GM18511 (cell line): ENCODE data around the gene LHX4.

Experiments
- ATAC-seq: cut with Tn5 transposase; IDR thresholded peaks from one replicate; pipeline ENCODE4 v1.9.1; 2021; ENCODE audit warnings: mild to moderate bottlenecking, moderate library complexity; ENCODE audit not compliant: unreplicated experiment

The LHX4 gene

GRCh38 chr1:180270530-180271271 lies 40.6 kb downstream of the LHX4 start:
- no peak for ATAC-seq

GRCh38 chr1:180271272-180272255 lies 41.5 kb downstream of the LHX4 start:
- ATAC-seq: no peak

- ATAC-seq: no peak
Observed at GRCh38 chr1:180272395-180272794, 42.3 kb downstream of the LHX4 start.

- no peak for ATAC-seq
Observed at GRCh38 chr1:180273066-180273465, 43.0 kb downstream of the LHX4 start.

- no peak for ATAC-seq
Observed at GRCh38 chr1:180274221-180274620, 44.2 kb downstream of the LHX4 start.

GRCh38 chr1:180275726-180276125 lies 45.7 kb downstream of the LHX4 start:
- ATAC-seq: no peak

- ATAC-seq: no peak
Observed at GRCh38 chr1:180277476-180278193, 47.6 kb downstream of the LHX4 start.

- no peak for ATAC-seq
Observed at GRCh38 chr1:180278194-180278515, 48.1 kb downstream of the LHX4 start.

GRCh38 chr1:180278596-180279395 lies 48.7 kb downstream of the LHX4 start:
- ATAC-seq: no peak

GRCh38 chr1:180279651-180280050 lies 49.6 kb downstream of the LHX4 start:
- no peak for ATAC-seq

- ATAC-seq: peak; percentile 49
Observed at GRCh38 chr1:180280617-180281016, 50.6 kb downstream of the LHX4 start.

- ATAC-seq: no peak
Observed at GRCh38 chr1:180281490-180281889, 51.4 kb downstream of the LHX4 start.

GRCh38 chr1:180282401-180283044 lies 52.5 kb downstream of the LHX4 start:
- ATAC-seq: no peak

- no peak for ATAC-seq
Observed at GRCh38 chr1:180283098-180283497, 53.0 kb downstream of the LHX4 start.

- no peak for ATAC-seq
Observed at GRCh38 chr1:180286417-180286816, 56.4 kb downstream of the LHX4 start.

GRCh38 chr1:180287988-180288705 lies 58.1 kb downstream of the LHX4 start:
- no peak for ATAC-seq

- ATAC-seq: no peak
Observed at GRCh38 chr1:180288940-180289339, 58.9 kb downstream of the LHX4 start.

GRCh38 chr1:180290265-180291001 lies 60.4 kb downstream of the LHX4 start:
- ATAC-seq: no peak

- ATAC-seq: no peak
Observed at GRCh38 chr1:180291004-180291403, 60.9 kb downstream of the LHX4 start.
